ENCODE data around the gene ADAM19. TPM values are rescaled to one million over a fixed set of nuclear protein-coding genes. Genes with fewer than 3 reads are reported as not detected.

ADAM19 gene
- total and polyA plus RNA-seq, 9 donors: 1.6 to 11.6 (median 3.0) TPM

GRCh38 chr5:157516006-157516405 is 59.6 kb downstream of the ADAM19 start:
- H3K27ac ChIP-seq: peak overlapping the region in 1 of 2 donors; percentile 51
- no peak overlapping the region for H3K4me3 ChIP-seq
- no peaks in the 10 kb centered on the region for H3K36me3 ChIP-seq
- TF ChIP-seq, protein P1, sequence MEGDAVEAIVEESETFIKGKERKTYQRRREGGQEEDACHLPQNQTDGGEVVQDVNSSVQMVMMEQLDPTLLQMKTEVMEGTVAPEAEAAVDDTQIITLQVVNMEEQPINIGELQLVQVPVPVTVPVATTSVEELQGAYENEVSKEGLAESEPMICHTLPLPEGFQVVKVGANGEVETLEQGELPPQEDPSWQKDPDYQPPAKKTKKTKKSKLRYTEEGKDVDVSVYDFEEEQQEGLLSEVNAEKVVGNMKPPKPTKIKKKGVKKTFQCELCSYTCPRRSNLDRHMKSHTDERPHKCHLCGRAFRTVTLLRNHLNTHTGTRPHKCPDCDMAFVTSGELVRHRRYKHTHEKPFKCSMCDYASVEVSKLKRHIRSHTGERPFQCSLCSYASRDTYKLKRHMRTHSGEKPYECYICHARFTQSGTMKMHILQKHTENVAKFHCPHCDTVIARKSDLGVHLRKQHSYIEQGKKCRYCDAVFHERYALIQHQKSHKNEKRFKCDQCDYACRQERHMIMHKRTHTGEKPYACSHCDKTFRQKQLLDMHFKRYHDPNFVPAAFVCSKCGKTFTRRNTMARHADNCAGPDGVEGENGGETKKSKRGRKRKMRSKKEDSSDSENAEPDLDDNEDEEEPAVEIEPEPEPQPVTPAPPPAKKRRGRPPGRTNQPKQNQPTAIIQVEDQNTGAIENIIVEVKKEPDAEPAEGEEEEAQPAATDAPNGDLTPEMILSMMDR (IDR thresholded peaks at IDR 0.05): no peak
- TF ChIP-seq POLR2A (IDR thresholded peaks at IDR 0.05) (no peak), EP300 (IDR thresholded peaks at IDR 0.05) (no peak)
- no peaks in the 10 kb centered on the region for H3K9me3 ChIP-seq
- intact Hi-C loops (cut with DNase I): loop anchor here in 1 of 4 donors (10.0 kb wide), 1 partner anchor 59 kb away; the partner anchor contains the start of gene ADAM19
- 14 to 20% (median 14%) methylated on average over 3 of the region's 3 CpGs for WGBS, 3 donors
- no peaks in the 10 kb centered on the region for H3K27me3 ChIP-seq
- H3K4me1 ChIP-seq (ENCODE audit: insufficient read depth): peaks cover 18% of the 10 kb centered on the region
- DNase-seq: peak in 2 of 5 donors; percentile 29 to 51

DNA sequence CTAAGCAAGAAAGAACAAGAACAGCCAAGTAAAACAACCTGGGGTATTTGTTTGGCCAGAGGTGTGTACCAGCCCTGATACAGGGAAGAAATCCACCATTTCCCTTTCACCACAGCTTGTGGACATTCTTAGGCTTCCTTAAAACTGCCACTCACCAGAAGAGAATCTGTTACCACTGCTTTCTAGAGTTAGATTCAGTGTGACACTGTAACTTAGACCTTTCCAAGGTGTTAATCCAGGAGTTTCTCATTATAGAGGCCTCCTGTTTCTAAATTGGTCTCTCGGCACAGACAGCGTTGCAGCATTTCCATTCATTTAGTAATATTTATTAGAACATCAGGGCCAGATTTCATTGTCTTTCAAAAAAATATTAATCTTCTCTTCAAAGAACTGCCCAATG is 60.6 kb downstream of the ADAM19 start:
- TF ChIP-seq, protein P1 (IDR thresholded peaks at IDR 0.05): no peak
- TF ChIP-seq POLR2A (IDR thresholded peaks at IDR 0.05) (no peak), EP300 (IDR thresholded peaks at IDR 0.05) (no peak)
- Histone ChIP-seq H3K9me3 (no peaks in the 10 kb centered on the region), H3K27ac (no peak overlapping the region), H3K4me1 (ENCODE audit: insufficient read depth) (peaks cover 20% of the 10 kb centered on the region), H3K36me3 (no peaks in the 10 kb centered on the region), H3K27me3 (no peaks in the 10 kb centered on the region), H3K4me3 (no peak overlapping the region)
- 96 to 100% (median 97%) methylated on average over 2 of the region's 2 CpGs for WGBS, 3 donors
- intact Hi-C loops (cut with DNase I): loop anchor here in 1 of 4 donors (10.0 kb wide), 1 partner anchor 60 kb away; the partner anchor contains the start of gene ADAM19
- DNase-seq: no peak

- H3K4me1 ChIP-seq (ENCODE audit: insufficient read depth): peaks cover 20% of the 10 kb centered on the region
- WGBS, 3 donors: 88 to 94% (median 91%) methylated on average over 8 of the region's 8 CpGs
- H3K4me3 ChIP-seq: no peak overlapping the region
- H3K27ac ChIP-seq: no peak overlapping the region
- no peaks in the 10 kb centered on the region for H3K9me3 ChIP-seq
- TF ChIP-seq POLR2A (IDR thresholded peaks at IDR 0.05) (no peak), EP300 (IDR thresholded peaks at IDR 0.05) (no peak)
- TF ChIP-seq, protein P1 (IDR thresholded peaks at IDR 0.05): no peak
- H3K36me3 ChIP-seq: no peaks in the 10 kb centered on the region
- intact Hi-C loops (cut with DNase I): loop anchor here in 1 of 4 donors (10.0 kb wide), 1 partner anchor 62 kb away; the partner anchor contains the start of gene ADAM19
- no peaks in the 10 kb centered on the region for H3K27me3 ChIP-seq
- no peak for DNase-seq
Observed at GRCh38 chr5:157513182-157513581, 62.4 kb downstream of the ADAM19 start.

GRCh38 chr5:157511651-157512644 is 63.6 kb downstream of the ADAM19 start:
- Histone ChIP-seq H3K27me3 (no peaks in the 10 kb centered on the region), H3K4me1 (ENCODE audit: insufficient read depth) (peaks cover 17% of the 10 kb centered on the region), H3K36me3 (no peaks in the 10 kb centered on the region), H3K4me3 (no peak overlapping the region), H3K27ac (peak overlapping the region in 1 of 2 donors; percentile 51), H3K9me3 (no peaks in the 10 kb centered on the region)
- TF ChIP-seq POLR2A (IDR thresholded peaks at IDR 0.05): no peak
- TF ChIP-seq EP300 (IDR thresholded peaks at IDR 0.05): no peak
- TF ChIP-seq, protein P1 (IDR thresholded peaks at IDR 0.05): no peak
- peak; percentile 93 to 97 (median 96) for DNase-seq
- WGBS, 3 donors: 7 to 9% (median 8%) methylated on average over 9 of the region's 9 CpGs
- intact Hi-C loops (cut with DNase I): loop anchor here in 1 of 4 donors (10.0 kb wide), 1 partner anchor 63 kb away; the partner anchor contains the start of gene ADAM19

Data from ovary (tissue), 9 donors.